Measurements from ENCODE around the gene STX8.

The STX8 gene

GRCh38 chr17:9239793-9240658 is 335.6 kb downstream of the STX8 start (continued):
- TF ChIP-seq ZNF433 (tag by site-specific recombination; IDR thresholded peaks at IDR 0.05; ENCODE audit: low read depth): 0 out of 2 replicates have a peak, but pooled peaks have one; percentile 4
- no peak for TF ChIP-seq BCL6B (tag by site-specific recombination; IDR thresholded peaks at IDR 0.05)
- TF ChIP-seq ZNF558 (tag by site-specific recombination; IDR thresholded peaks at IDR 0.05): no peak
- no peak for TF ChIP-seq ATF2 (tag by site-specific recombination; IDR thresholded peaks at IDR 0.05; ENCODE audit: low read depth)
- TF ChIP-seq, protein P1, sequence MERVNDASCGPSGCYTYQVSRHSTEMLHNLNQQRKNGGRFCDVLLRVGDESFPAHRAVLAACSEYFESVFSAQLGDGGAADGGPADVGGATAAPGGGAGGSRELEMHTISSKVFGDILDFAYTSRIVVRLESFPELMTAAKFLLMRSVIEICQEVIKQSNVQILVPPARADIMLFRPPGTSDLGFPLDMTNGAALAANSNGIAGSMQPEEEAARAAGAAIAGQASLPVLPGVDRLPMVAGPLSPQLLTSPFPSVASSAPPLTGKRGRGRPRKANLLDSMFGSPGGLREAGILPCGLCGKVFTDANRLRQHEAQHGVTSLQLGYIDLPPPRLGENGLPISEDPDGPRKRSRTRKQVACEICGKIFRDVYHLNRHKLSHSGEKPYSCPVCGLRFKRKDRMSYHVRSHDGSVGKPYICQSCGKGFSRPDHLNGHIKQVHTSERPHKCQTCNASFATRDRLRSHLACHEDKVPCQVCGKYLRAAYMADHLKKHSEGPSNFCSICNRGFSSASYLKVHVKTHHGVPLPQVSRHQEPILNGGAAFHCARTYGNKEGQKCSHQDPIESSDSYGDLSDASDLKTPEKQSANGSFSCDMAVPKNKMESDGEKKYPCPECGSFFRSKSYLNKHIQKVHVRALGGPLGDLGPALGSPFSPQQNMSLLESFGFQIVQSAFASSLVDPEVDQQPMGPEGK (tag by site-specific recombination; IDR thresholded peaks at IDR 0.05): no peak; the same call in none of the 2 replicates
- TF ChIP-seq ZSCAN30 (tag by site-specific recombination; IDR thresholded peaks at IDR 0.05): no peak
- no peak for TF ChIP-seq ZNF24 (tag by site-specific recombination; IDR thresholded peaks at IDR 0.05)
- TF ChIP-seq PRDM2 (tag by site-specific recombination; IDR thresholded peaks at IDR 0.05; ENCODE audit: borderline replicate concordance): 0 out of 2 replicates have a peak, but pooled peaks have one; percentile 83
- peak; percentile 59; the same call in 1 of the 2 replicates for TF ChIP-seq GLI4 (tag by site-specific recombination; IDR thresholded peaks at IDR 0.05)
- TF ChIP-seq KLF7 (tag by site-specific recombination; IDR thresholded peaks at IDR 0.05; ENCODE audit: borderline replicate concordance): no peak
- no peak for TF ChIP-seq ZNF747 (tag by site-specific recombination; IDR thresholded peaks at IDR 0.05)
- TF ChIP-seq, protein P2, sequence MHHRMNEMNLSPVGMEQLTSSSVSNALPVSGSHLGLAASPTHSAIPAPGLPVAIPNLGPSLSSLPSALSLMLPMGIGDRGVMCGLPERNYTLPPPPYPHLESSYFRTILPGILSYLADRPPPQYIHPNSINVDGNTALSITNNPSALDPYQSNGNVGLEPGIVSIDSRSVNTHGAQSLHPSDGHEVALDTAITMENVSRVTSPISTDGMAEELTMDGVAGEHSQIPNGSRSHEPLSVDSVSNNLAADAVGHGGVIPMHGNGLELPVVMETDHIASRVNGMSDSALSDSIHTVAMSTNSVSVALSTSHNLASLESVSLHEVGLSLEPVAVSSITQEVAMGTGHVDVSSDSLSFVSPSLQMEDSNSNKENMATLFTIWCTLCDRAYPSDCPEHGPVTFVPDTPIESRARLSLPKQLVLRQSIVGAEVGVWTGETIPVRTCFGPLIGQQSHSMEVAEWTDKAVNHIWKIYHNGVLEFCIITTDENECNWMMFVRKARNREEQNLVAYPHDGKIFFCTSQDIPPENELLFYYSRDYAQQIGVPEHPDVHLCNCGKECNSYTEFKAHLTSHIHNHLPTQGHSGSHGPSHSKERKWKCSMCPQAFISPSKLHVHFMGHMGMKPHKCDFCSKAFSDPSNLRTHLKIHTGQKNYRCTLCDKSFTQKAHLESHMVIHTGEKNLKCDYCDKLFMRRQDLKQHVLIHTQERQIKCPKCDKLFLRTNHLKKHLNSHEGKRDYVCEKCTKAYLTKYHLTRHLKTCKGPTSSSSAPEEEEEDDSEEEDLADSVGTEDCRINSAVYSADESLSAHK (tag by site-specific recombination; IDR thresholded peaks at IDR 0.05): no peak
- TF ChIP-seq KLF8 (tag by site-specific recombination; IDR thresholded peaks at IDR 0.05): peak; percentile 28; the same call in 1 of the 2 replicates
- no peak; the same call in 1 of the 2 replicates for TF ChIP-seq GLIS1 (tag by site-specific recombination; IDR thresholded peaks at IDR 0.05)
- 0 out of 2 replicates have a peak, but pooled peaks have one; percentile 9 for TF ChIP-seq ZNF600 (tag by site-specific recombination; IDR thresholded peaks at IDR 0.05)
- TF ChIP-seq ZNF837 (tag by site-specific recombination; IDR thresholded peaks at IDR 0.05): no peak
- TF ChIP-seq ZNF777 (tag by site-specific recombination; IDR thresholded peaks at IDR 0.05; ENCODE audit: borderline replicate concordance): no peak
- TF ChIP-seq KLF9 (tag by site-specific recombination; IDR thresholded peaks at IDR 0.05; ENCODE audit: low read depth): peak; percentile 55
- TF ChIP-seq ZNF670 (tag by site-specific recombination; IDR thresholded peaks at IDR 0.05; ENCODE audit: low read depth): no peak
- TF ChIP-seq YY1 (tag by site-specific recombination; IDR thresholded peaks at IDR 0.05): no peak
- TF ChIP-seq KLF16 (tag by site-specific recombination; IDR thresholded peaks at IDR 0.05): no peak
- TF ChIP-seq ZNF707 (tag by site-specific recombination; IDR thresholded peaks at IDR 0.05): no peak
- TF ChIP-seq ZNF664 (tag by site-specific recombination; IDR thresholded peaks at IDR 0.05): no peak
- TF ChIP-seq ZNF155 (tag by site-specific recombination; IDR thresholded peaks at IDR 0.05): no peak
- TF ChIP-seq GLIS2 (tag by site-specific recombination; IDR thresholded peaks at IDR 0.05): peak; percentile 76; the same call in 1 of the 2 replicates
- no peak for TF ChIP-seq YY2 (tag by site-specific recombination; IDR thresholded peaks at IDR 0.05)
- no peak for TF ChIP-seq SP2 (tag by site-specific recombination; IDR thresholded peaks at IDR 0.05)

Measured in HEK293 (cell line).